Esophagus muscularis mucosa (tissue), 4 donors: ENCODE results near the gene OXNAD1.

ENCODE experiments used
- EP300 ChIP-seq: sonication (generic); formaldehyde crosslinking; IDR thresholded peaks from one replicate; pipeline ENCODE4 v1.6.1; 2017; ENCODE audit warnings: antibody characterized with exemption
- POLR2A ChIP-seq: fragments of 450-650 bp; IDR thresholded peaks from one replicate; pipeline ENCODE4 v1.6.1; 2017; ENCODE audit warnings: antibody characterized with exemption, moderate library complexity, mild to moderate bottlenecking, low read depth
- POLR2AphosphoS5 ChIP-seq, 2 donors: sonication (generic); formaldehyde crosslinking; IDR thresholded peaks; one replicate each; pipeline ENCODE4 v1.6.1; 2017; ENCODE audit warnings: antibody characterized with exemption in 2 of 2
- TF ChIP-seq, protein P1 (sequence below), 3 experiments: fragments of 200-600 bp in 2 of 3; fragments of 450-650 bp in 1 of 3; sonication (generic) in 2 of 3; IDR thresholded peaks; one replicate each; pipeline ENCODE4 v1.5.1; 2017 to 2019; ENCODE audit warnings: antibody characterized with exemption in 3 of 3, mild to moderate bottlenecking in 2 of 3, moderate library complexity in 1 of 3

DNA sequence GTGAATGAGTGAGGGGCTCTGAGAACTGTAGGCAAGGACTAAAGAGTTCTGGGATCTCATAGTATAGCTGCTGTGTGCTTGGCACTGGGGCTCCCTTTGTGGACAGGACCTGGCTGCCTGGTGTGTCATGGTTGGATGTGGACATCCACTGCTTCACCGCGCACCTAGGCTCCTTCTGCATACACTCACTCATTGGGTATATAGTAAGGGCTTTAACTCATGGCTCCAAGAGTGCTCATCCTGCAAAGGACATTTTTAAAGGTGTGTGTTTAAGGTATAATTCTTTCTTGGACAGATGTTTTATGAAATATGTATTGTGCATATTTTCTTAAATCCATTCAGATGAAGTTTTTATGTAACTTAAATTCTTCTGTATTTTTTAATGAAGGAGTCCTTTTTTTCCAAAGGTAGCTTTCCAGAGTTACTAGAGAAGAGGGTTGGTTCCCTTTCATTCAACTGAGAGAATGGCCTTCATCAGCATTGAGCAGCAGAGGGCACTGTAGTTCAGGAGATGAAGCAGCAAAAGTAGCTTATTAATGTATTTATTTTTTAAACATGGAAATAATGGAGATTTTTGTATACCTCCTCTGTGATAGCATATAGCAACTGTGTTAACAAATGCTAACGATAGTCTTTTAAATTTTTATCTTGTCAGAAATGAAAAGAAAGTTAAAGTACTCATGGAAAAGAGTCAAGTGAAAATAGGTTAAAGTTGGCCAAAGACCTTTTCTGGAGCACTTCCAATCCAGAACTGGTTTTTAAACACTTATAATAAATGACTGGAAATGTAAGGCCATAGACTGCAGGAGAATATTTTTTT lies 25.2 kb downstream of the OXNAD1 start:
- peak in 1 of 2 donors; percentile 2 for TF ChIP-seq POLR2AphosphoS5 (IDR thresholded peaks at IDR 0.05)
- no peak for TF ChIP-seq EP300
- TF ChIP-seq POLR2A = no peak
- TF ChIP-seq, protein P1, sequence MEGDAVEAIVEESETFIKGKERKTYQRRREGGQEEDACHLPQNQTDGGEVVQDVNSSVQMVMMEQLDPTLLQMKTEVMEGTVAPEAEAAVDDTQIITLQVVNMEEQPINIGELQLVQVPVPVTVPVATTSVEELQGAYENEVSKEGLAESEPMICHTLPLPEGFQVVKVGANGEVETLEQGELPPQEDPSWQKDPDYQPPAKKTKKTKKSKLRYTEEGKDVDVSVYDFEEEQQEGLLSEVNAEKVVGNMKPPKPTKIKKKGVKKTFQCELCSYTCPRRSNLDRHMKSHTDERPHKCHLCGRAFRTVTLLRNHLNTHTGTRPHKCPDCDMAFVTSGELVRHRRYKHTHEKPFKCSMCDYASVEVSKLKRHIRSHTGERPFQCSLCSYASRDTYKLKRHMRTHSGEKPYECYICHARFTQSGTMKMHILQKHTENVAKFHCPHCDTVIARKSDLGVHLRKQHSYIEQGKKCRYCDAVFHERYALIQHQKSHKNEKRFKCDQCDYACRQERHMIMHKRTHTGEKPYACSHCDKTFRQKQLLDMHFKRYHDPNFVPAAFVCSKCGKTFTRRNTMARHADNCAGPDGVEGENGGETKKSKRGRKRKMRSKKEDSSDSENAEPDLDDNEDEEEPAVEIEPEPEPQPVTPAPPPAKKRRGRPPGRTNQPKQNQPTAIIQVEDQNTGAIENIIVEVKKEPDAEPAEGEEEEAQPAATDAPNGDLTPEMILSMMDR (IDR thresholded peaks at IDR 0.05) = peak; percentile 81 to 88 (median 84)
